Midbrain (tissue), 1 donor: ENCODE measurements around the gene CEPT1.

Source experiments
- DNase-seq: peaks from one replicate; lab custom pipeline; 2025; lab: John Stamatoyannopoulos, UW

The CEPT1 gene

GRCh38 chr1:111192658-111193519, 52.9 kb downstream of the CEPT1 start:
- peak; percentile 23 for DNase-seq

GRCh38 chr1:111193712-111194480, 53.9 kb downstream of the CEPT1 start:
- DNase-seq = no peak

- no peak for DNase-seq
Measured at GRCh38 chr1:111195002-111195684, 55.1 kb downstream of the CEPT1 start.

- no peak for DNase-seq
Measured at GRCh38 chr1:111196213-111196612, 56.2 kb downstream of the CEPT1 start.

- DNase-seq = no peak
Measured at GRCh38 chr1:111197598-111198284, 57.7 kb downstream of the CEPT1 start.

- no peak for DNase-seq
Measured at GRCh38 chr1:111198836-111199235, 58.8 kb downstream of the CEPT1 start.

- no peak for DNase-seq
Measured at GRCh38 chr1:111199329-111199728, 59.3 kb downstream of the CEPT1 start.

GRCh38 chr1:111199881-111200801, 60.1 kb downstream of the CEPT1 start, which contains the start of gene DENND2D:
Gene DENND2D, minus strand, starts transcription at chr1:111200646. Its CDS starts 187 bp downstream, at chr1:111200459.
- peak; percentile 40 for DNase-seq

GRCh38 chr1:111200802-111201161, 60.8 kb downstream of the CEPT1 start:
- DNase-seq = no peak

- DNase-seq = no peak
Measured at GRCh38 chr1:111201275-111202090, 61.5 kb downstream of the CEPT1 start.

- no peak for DNase-seq
Measured at GRCh38 chr1:111202366-111202706, 62.3 kb downstream of the CEPT1 start.

GRCh38 chr1:111202707-111203623, 62.9 kb downstream of the CEPT1 start:
- DNase-seq = no peak

- peak; percentile 36 for DNase-seq
Measured at GRCh38 chr1:111203681-111204200, 63.7 kb downstream of the CEPT1 start.

GRCh38 chr1:111204201-111204982, 64.4 kb downstream of the CEPT1 start:
- peak; percentile 17 for DNase-seq

GRCh38 chr1:111204983-111205713, 65.1 kb downstream of the CEPT1 start:
- no peak for DNase-seq

- no peak for DNase-seq
Measured at GRCh38 chr1:111205714-111206050, 65.7 kb downstream of the CEPT1 start.

- no peak for DNase-seq
Measured at GRCh38 chr1:111208921-111209320, 68.9 kb downstream of the CEPT1 start.
